ENCODE data around the gene ZNF43.
A peak's percentile ranks its signal among the peaks of the same experiment; 100 is the strongest.
"Not testable (repeated sequence)": the region's sequence is repeated elsewhere in the genome, so short reads cannot be mapped to it uniquely, and the experiment has no call there.

Gene ZNF43

DNA sequence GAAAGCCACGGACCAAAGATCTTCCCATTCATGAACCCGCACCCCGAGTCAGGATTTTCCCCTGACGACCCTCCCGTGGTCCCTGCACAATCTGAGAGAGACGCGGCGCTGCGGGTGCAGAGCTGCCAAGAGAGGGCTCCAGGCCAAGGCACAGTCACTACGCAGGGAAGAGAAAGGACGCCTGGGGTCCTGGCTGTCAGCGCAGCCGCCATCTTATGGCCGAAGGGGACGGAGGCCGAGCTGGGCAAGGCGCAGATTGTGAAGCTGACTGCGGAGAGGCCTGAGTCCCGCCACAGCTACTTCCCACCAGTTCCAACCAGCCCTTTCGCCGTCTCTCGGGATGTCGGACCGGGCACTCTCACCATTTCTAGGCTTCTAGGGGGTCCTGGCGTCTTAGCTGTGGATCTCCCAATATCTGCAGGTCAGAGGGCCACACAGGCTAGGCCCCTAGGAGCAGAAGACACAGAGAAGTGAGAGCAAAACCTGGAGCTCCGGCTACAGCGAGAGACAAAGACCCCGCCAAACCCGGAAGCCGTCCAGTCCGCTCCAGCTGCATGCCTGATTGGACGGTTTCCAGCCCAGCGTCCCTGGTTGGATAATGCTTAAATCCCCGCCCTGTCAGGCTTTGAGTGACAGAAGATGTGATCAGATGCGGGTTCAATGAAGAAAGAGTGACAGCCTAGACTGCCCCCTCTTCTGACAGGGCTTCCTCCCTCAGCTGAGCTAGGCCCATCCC, 68.7 kb downstream of the ZNF43 start, which contains the start of gene ZNF100:
Gene ZNF100 (minus strand): TSS at position 515 of the 736 bp plus-strand sequence. CDS start 150 bp downstream, at position 365.
- H3K27ac ChIP-seq (ENCODE audit: low read depth, low read length): peak within 1 kb of the TSS; percentile 72
- H3K4me2 ChIP-seq (ENCODE audit: low read depth, low read length, poor library complexity, severe bottlenecking): peak within 1 kb of the TSS; percentile 73
- peak within 1 kb of the TSS; percentile 91 for H3K4me3 ChIP-seq (ENCODE audit: insufficient read depth, low read length, poor library complexity, severe bottlenecking)
- peak within 1 kb of the TSS; percentile 71 for H2AFZ ChIP-seq (ENCODE audit: low read depth, low read length, severe bottlenecking)
- H3K36me3 ChIP-seq (ENCODE audit: low read length): peaks cover 38% of the 10 kb centered on the region
- no peaks in the 10 kb centered on the region for H3K27me3 ChIP-seq (ENCODE audit: low read length)
- H3K9me3 ChIP-seq (ENCODE audit: insufficient read depth, low read length): peaks cover 7% of the 10 kb centered on the region; the same call in 1 of the 2 replicates
- TF ChIP-seq EZH2phosphoT487 (conservative IDR thresholded peaks at IDR 0.05; ENCODE audit: low read length): no peak
- TF ChIP-seq, protein P1, sequence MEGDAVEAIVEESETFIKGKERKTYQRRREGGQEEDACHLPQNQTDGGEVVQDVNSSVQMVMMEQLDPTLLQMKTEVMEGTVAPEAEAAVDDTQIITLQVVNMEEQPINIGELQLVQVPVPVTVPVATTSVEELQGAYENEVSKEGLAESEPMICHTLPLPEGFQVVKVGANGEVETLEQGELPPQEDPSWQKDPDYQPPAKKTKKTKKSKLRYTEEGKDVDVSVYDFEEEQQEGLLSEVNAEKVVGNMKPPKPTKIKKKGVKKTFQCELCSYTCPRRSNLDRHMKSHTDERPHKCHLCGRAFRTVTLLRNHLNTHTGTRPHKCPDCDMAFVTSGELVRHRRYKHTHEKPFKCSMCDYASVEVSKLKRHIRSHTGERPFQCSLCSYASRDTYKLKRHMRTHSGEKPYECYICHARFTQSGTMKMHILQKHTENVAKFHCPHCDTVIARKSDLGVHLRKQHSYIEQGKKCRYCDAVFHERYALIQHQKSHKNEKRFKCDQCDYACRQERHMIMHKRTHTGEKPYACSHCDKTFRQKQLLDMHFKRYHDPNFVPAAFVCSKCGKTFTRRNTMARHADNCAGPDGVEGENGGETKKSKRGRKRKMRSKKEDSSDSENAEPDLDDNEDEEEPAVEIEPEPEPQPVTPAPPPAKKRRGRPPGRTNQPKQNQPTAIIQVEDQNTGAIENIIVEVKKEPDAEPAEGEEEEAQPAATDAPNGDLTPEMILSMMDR (IDR thresholded peaks at IDR 0.05; ENCODE audit: insufficient read depth, low read length, poor library complexity, severe bottlenecking): no peak
- peaks cover 36% of the 10 kb centered on the region for H3K79me2 ChIP-seq (ENCODE audit: insufficient read depth, low read length)
- no peaks in the 10 kb centered on the region for H3K9me2 ChIP-seq (replicated peaks; ENCODE audit: insufficient read depth, low read length)
- peak within 1 kb of the TSS; percentile 94 for H3K9ac ChIP-seq (ENCODE audit: low read length)
- H4K20me1 ChIP-seq (ENCODE audit: low read depth, low read length): no peaks in the 10 kb centered on the region
- H3F3A ChIP-seq (ENCODE audit: insufficient read depth): no peaks in the 10 kb centered on the region

DNA sequence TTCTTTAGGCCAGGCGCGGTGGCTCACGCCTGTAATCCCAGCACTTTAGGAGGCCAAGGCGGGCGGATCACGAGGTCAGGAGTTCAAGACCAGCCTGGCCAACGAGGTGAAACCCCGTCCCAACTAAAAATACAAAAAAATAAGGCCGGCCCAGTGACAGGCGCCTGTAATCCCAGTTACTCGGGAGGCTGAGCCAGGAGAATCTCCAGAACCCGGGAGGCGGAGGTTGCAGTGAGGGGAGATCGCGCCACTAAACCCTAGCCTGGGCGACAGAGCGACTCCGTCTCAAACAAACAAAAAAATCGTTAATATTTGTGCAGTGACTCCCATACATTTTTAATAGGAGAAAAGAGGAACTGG, 69.3 kb downstream of the ZNF43 start:
- H3K9me3 ChIP-seq (ENCODE audit: insufficient read depth, low read length); H3K9me2 ChIP-seq (replicated peaks; ENCODE audit: insufficient read depth, low read length); H3K27me3 ChIP-seq (ENCODE audit: low read length); H4K20me1 ChIP-seq (ENCODE audit: low read depth, low read length); H3F3A ChIP-seq (ENCODE audit: insufficient read depth): not testable (repeated sequence)
- H3K79me2 ChIP-seq (ENCODE audit: insufficient read depth, low read length): peaks cover 38% of the 10 kb centered on the region
- H3K4me3 ChIP-seq (ENCODE audit: insufficient read depth, low read length, poor library complexity, severe bottlenecking): peak overlapping the region; percentile 91
- peak overlapping the region; percentile 94 for H3K9ac ChIP-seq (ENCODE audit: low read length)
- H3K4me2 ChIP-seq (ENCODE audit: low read depth, low read length, poor library complexity, severe bottlenecking): peak overlapping the region; percentile 73
- peak overlapping the region; percentile 72 for H3K27ac ChIP-seq (ENCODE audit: low read depth, low read length)
- H3K36me3 ChIP-seq (ENCODE audit: low read length): peaks cover 43% of the 10 kb centered on the region
- peak overlapping the region; percentile 71 for H2AFZ ChIP-seq (ENCODE audit: low read depth, low read length, severe bottlenecking)

DNA sequence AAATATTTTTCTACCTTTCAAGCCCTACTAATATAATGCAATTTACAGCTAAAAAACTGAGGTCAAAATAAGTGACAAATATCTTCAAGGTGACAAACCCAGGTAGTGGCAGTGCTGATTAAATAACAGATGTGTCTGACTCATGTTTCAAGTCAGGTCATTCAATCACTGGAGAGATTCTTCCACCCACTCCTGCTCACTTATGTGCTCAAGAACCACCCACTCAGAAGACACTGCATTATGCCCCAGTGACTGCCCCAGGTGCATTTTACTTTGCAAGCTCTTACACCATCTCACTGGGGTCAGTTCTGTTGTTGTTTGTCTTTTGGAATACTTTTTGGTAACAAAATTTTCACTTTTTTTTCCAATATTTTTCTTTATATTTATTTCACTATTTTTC, 70.8 kb downstream of the ZNF43 start:
- no peaks in the 10 kb centered on the region for H3K27me3 ChIP-seq (ENCODE audit: low read length)
- H3K4me2 ChIP-seq (ENCODE audit: low read depth, low read length, poor library complexity, severe bottlenecking): no peak overlapping the region
- H3K4me3 ChIP-seq (ENCODE audit: insufficient read depth, low read length, poor library complexity, severe bottlenecking): no peak overlapping the region
- peaks cover 38% of the 10 kb centered on the region for H3K79me2 ChIP-seq (ENCODE audit: insufficient read depth, low read length)
- no peak overlapping the region for H2AFZ ChIP-seq (ENCODE audit: low read depth, low read length, severe bottlenecking)
- peaks cover 17% of the 10 kb centered on the region; the same call in 1 of the 2 replicates for H3K9me3 ChIP-seq (ENCODE audit: insufficient read depth, low read length)
- H3K27ac ChIP-seq (ENCODE audit: low read depth, low read length): no peak overlapping the region
- no peaks in the 10 kb centered on the region for H4K20me1 ChIP-seq (ENCODE audit: low read depth, low read length)
- H3K36me3 ChIP-seq (ENCODE audit: low read length): peaks cover 53% of the 10 kb centered on the region
- TF ChIP-seq, protein P1 (IDR thresholded peaks at IDR 0.05; ENCODE audit: insufficient read depth, low read length, poor library complexity, severe bottlenecking): no peak
- TF ChIP-seq EZH2phosphoT487 (conservative IDR thresholded peaks at IDR 0.05; ENCODE audit: low read length): no peak
- no peaks in the 10 kb centered on the region for H3K9me2 ChIP-seq (replicated peaks; ENCODE audit: insufficient read depth, low read length)
- H3K9ac ChIP-seq (ENCODE audit: low read length): no peak overlapping the region
- H3F3A ChIP-seq (ENCODE audit: insufficient read depth): no peaks in the 10 kb centered on the region

- peaks cover 61% of the 10 kb centered on the region for H3K79me2 ChIP-seq (ENCODE audit: insufficient read depth, low read length)
- H3K9me2 ChIP-seq (replicated peaks; ENCODE audit: insufficient read depth, low read length); H3K27me3 ChIP-seq (ENCODE audit: low read length); H3F3A ChIP-seq (ENCODE audit: insufficient read depth); H3K9ac ChIP-seq (ENCODE audit: low read length); H4K20me1 ChIP-seq (ENCODE audit: low read depth, low read length); H2AFZ ChIP-seq (ENCODE audit: low read depth, low read length, severe bottlenecking); H3K4me3 ChIP-seq (ENCODE audit: insufficient read depth, low read length, poor library complexity, severe bottlenecking); H3K4me2 ChIP-seq (ENCODE audit: low read depth, low read length, poor library complexity, severe bottlenecking); H3K27ac ChIP-seq (ENCODE audit: low read depth, low read length): not testable (repeated sequence)
- H3K36me3 ChIP-seq (ENCODE audit: low read length): peaks cover 78% of the 10 kb centered on the region
- H3K9me3 ChIP-seq (ENCODE audit: insufficient read depth, low read length): peaks cover 13% of the 10 kb centered on the region; the same call in 1 of the 2 replicates
Measured at GRCh38 chr19:21761547-21761946, 74.4 kb downstream of the ZNF43 start.
